LNCAP (cell line): ENCODE results near the gene OTOG.

Experiments
- TF ChIP-seq, protein P1 (sequence below): fragments of 450-650 bp; IDR thresholded peaks from 2 replicates; pipeline ENCODE4 v1.5.1; 2017; ENCODE audit warnings: mild to moderate bottlenecking

The OTOG gene

DNA sequence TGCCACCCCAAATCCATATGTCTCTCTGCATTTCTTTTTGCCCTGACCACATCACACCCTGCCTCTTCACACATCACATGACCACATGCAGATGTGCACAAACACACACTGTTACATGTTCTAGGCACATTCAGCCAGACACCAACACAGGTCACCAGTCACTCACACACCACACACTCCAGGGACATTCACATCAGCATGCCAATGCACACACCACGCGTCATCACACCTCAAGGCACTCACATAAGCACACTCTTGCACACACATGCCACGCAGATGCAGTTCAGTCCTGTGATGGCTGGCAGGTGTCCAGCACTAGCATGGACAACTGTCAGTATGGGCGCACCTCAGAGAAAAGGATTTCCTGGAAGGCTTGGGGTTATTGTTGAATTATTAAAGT lies 95.3 kb downstream of the OTOG start:
- TF ChIP-seq, protein P1, sequence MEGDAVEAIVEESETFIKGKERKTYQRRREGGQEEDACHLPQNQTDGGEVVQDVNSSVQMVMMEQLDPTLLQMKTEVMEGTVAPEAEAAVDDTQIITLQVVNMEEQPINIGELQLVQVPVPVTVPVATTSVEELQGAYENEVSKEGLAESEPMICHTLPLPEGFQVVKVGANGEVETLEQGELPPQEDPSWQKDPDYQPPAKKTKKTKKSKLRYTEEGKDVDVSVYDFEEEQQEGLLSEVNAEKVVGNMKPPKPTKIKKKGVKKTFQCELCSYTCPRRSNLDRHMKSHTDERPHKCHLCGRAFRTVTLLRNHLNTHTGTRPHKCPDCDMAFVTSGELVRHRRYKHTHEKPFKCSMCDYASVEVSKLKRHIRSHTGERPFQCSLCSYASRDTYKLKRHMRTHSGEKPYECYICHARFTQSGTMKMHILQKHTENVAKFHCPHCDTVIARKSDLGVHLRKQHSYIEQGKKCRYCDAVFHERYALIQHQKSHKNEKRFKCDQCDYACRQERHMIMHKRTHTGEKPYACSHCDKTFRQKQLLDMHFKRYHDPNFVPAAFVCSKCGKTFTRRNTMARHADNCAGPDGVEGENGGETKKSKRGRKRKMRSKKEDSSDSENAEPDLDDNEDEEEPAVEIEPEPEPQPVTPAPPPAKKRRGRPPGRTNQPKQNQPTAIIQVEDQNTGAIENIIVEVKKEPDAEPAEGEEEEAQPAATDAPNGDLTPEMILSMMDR, result no peak

- TF ChIP-seq, protein P1, result no peak
These were observed 95.9 kb downstream of the OTOG start for GRCh38 chr11:17642980-17643379.

GRCh38 chr11:17643506-17644405 lies 96.7 kb downstream of the OTOG start:
- TF ChIP-seq, protein P1, result no peak

- TF ChIP-seq, protein P1, result no peak
These were observed 98.3 kb downstream of the OTOG start for GRCh38 chr11:17645190-17645970.

DNA sequence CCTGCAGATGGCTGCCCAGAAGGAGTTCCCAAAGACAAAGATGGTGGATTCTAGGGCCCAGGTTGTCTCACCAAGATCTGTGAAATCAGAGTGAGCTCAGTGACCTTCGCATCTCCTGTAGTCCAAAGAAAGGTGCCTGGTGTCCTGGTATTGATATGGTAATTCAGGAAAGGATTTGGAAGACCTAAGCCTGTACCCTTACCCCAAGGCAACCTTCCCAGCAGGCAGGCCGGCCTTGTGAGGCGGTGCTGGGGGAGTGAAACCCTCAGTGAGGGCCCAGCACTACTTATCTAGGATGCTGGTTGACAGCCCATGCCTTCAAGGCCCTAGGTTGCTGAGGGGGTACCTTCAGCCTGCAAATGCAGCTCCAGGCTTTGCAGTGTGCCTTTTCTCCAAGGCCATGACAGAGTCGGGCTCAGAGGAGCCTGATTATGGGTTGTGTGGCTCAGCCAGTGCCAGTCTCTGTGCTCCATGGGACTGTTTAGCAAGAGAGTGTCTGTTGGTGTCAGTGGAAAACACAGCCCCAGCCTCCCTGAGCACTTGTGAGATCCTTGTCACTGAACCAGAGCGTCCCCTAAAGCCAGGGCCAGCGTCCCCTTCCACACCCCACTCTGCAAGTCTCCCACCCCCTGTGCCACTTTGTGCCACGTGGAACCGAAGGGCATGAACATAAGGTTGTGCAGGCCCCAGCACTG lies 99.5 kb downstream of the OTOG start:
- TF ChIP-seq, protein P1, result no peak

DNA sequence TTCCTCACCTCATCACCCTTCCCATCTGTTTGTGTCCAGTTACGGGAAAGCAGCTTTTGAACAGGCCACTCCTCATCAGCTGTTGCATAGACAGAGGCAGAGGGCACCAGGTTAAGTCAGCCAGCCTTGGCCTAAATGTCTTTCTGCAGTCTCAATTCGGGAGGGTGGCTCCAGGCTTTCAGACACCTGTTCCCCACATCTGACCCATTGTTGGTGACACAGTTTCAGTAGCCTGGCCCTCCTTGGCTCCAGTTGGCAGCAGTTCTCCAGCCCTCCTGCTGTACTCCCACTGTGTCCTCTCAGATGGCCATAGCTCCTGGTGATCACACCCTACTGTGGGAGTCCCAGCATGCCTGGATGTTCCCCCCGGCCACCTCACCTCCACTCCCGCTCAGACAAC lies 101.5 kb downstream of the OTOG start:
- TF ChIP-seq, protein P1, result no peak

GRCh38 chr11:17649261-17649660 lies 102.2 kb downstream of the OTOG start:
- TF ChIP-seq, protein P1, result no peak
